Osteocyte (in vitro differentiated cells): ENCODE results near the gene RILP. TPM values are rescaled to one million over a fixed set of nuclear protein-coding genes. Genes with fewer than 3 reads are reported as not detected.

Experiments
- DNase-seq: peaks from one replicate; pipeline ENCODE4 v3.0.0; 2021; ENCODE audit warnings: mixed read lengths; ENCODE audit not compliant: unreplicated experiment; ENCODE audit errors: extremely low spot score
- H3K27ac Mint-ChIP-seq: one replicate; pipeline ENCODE4 v1.8.0; 2021; ENCODE audit warnings: mild to moderate bottlenecking, mixed read lengths; ENCODE audit not compliant: unreplicated experiment
- H3K27me3 Mint-ChIP-seq: one replicate; pipeline ENCODE4 v1.8.0; 2021; ENCODE audit warnings: mixed read lengths; ENCODE audit not compliant: unreplicated experiment
- H3K36me3 Mint-ChIP-seq: one replicate; pipeline ENCODE4 v1.8.0; 2021; ENCODE audit warnings: mixed read lengths; ENCODE audit not compliant: unreplicated experiment
- H3K4me1 Mint-ChIP-seq: one replicate; pipeline ENCODE4 v1.8.0; 2021; ENCODE audit warnings: mixed read lengths; ENCODE audit not compliant: unreplicated experiment
- H3K4me3 Mint-ChIP-seq: one replicate; pipeline ENCODE4 v1.8.0; 2021; ENCODE audit warnings: mild to moderate bottlenecking, moderate library complexity, mixed read lengths; ENCODE audit not compliant: unreplicated experiment
- H3K9me3 Mint-ChIP-seq: one replicate; pipeline ENCODE4 v1.8.0; 2021; ENCODE audit warnings: mixed read lengths; ENCODE audit not compliant: unreplicated experiment
- CTCF ChIP-seq: fragments of 200-600 bp; sonication (generic); IDR thresholded peaks from 2 replicates; pipeline ENCODE4 v1.5.0; 2021; ENCODE audit warnings: antibody characterized with exemption, mild to moderate bottlenecking, moderate library complexity
- total RNA-seq: library from RNA; stranded (reverse); gene quantifications from 2 replicates; pipeline ENCODE4 v1.2.1, GENCODE V29; 2021

The RILP gene
- total RNA-seq, 1 donor from 2014 or later: 2.6 TPM

- Mint-ChIP-seq H3K27me3 (peaks cover 29% of the 10 kb centered on the region), H3K36me3 (no peaks in the 10 kb centered on the region), H3K4me3 (peak within 1 kb of the TSS; percentile 94), H3K9me3 (no peaks in the 10 kb centered on the region), H3K27ac (peak within 1 kb of the TSS; percentile 97), H3K4me1 (peaks cover 16% of the 10 kb centered on the region)
- no peak for TF ChIP-seq CTCF
- DNase-seq: peak; percentile 91
Measured at GRCh38 chr17:1627982-1628855, 21.4 kb downstream of the RILP start, which contains the start of gene SLC43A2. Gene SLC43A2, minus strand, starts transcription at chr17:1628834. Its CDS starts 960 bp downstream, at chr17:1627874.

GRCh38 chr17:1627182-1627981 lies 22.3 kb downstream of the RILP start:
- peaks cover 16% of the 10 kb centered on the region for H3K4me1 Mint-ChIP-seq
- no peak for DNase-seq
- no peak for TF ChIP-seq CTCF
- H3K27me3 Mint-ChIP-seq: peaks cover 29% of the 10 kb centered on the region
- peak overlapping the region; percentile 52 for H3K4me3 Mint-ChIP-seq
- no peak overlapping the region for H3K27ac Mint-ChIP-seq
- H3K9me3 Mint-ChIP-seq: no peaks in the 10 kb centered on the region
- no peaks in the 10 kb centered on the region for H3K36me3 Mint-ChIP-seq

GRCh38 chr17:1626333-1626732 lies 23.3 kb downstream of the RILP start:
- Mint-ChIP-seq H3K27me3 (peaks cover 22% of the 10 kb centered on the region), H3K36me3 (no peaks in the 10 kb centered on the region), H3K27ac (peak overlapping the region; percentile 64), H3K4me1 (peaks cover 17% of the 10 kb centered on the region), H3K9me3 (no peaks in the 10 kb centered on the region), H3K4me3 (peak overlapping the region; percentile 51)
- TF ChIP-seq CTCF: no peak
- DNase-seq: no peak

- TF ChIP-seq CTCF: no peak
- no peak for DNase-seq
- Mint-ChIP-seq H3K4me3 (no peak overlapping the region), H3K9me3 (no peaks in the 10 kb centered on the region), H3K27me3 (peaks cover 16% of the 10 kb centered on the region), H3K27ac (no peak overlapping the region), H3K36me3 (no peaks in the 10 kb centered on the region), H3K4me1 (peaks cover 18% of the 10 kb centered on the region)
Measured at GRCh38 chr17:1625581-1625980, 24.1 kb downstream of the RILP start.

- Mint-ChIP-seq H3K9me3 (no peaks in the 10 kb centered on the region), H3K4me3 (no peak overlapping the region), H3K4me1 (peaks cover 15% of the 10 kb centered on the region), H3K36me3 (no peaks in the 10 kb centered on the region), H3K27me3 (peaks cover 12% of the 10 kb centered on the region), H3K27ac (no peak overlapping the region)
- TF ChIP-seq CTCF: no peak
- DNase-seq: no peak
Measured at GRCh38 chr17:1625053-1625452, 24.6 kb downstream of the RILP start.
